SK-N-SH (cell line): ENCODE results near the gene MORF4L1. TPM values are rescaled to one million over a fixed set of nuclear protein-coding genes. Genes with fewer than 3 reads are reported as not detected.

ENCODE experiments used
- CTCF ChIA-PET: fragments of 300-600, 350-600 bp; formaldehyde crosslinking; extraction: SDS; loops from one replicate; lab custom pipeline; 2021; lab: Yijun Ruan, JAX
- POLR2A ChIA-PET: fragments of 350-600 bp; sonication (Branson Sonifier 250); formaldehyde crosslinking; extraction: SDS; loops from one replicate; lab custom pipeline; 2020; ENCODE audit warnings: antibody characterized with exemption, inconsistent platforms; lab: Yijun Ruan, JAX
- DNase-seq: peaks from one replicate; pipeline ENCODE4 v3.0.0; 2012
- H2AFZ ChIP-seq: fragments of 200-600 bp; sonication (generic); 2 replicates; pipeline ENCODE4 v1.8.1; 2016; ENCODE audit warnings: antibody characterized with exemption, mild to moderate bottlenecking, low read depth
- H3F3A ChIP-seq: fragments of 200-600 bp; sonication (generic); replicated peaks from 2 replicates; pipeline ENCODE3; 2016; ENCODE audit warnings: antibody characterized with exemption, mild to moderate bottlenecking; ENCODE audit not compliant: insufficient read depth
- H3K27ac ChIP-seq, 2 experiments: fragments of 200-500 bp in 1 of 2; fragments of 200-600 bp in 1 of 2; sonication (Bioruptor generic) in 1 of 2; sonication (generic), shearing (Covaris generic) in 1 of 2; 2 replicates each; pipeline versions ENCODE4 v1.5.1 to v1.6.1; 2014 to 2016; ENCODE audit warnings: low read depth in 2 of 2, inconsistent platforms in 1 of 2, low read length in 1 of 2, mild to moderate bottlenecking in 1 of 2, mixed read lengths in 1 of 2
- H3K27me3 ChIP-seq: fragments of 200-600 bp; sonication (generic), shearing (Covaris generic); 2 replicates; pipeline ENCODE4 v1.6.1; 2016; ENCODE audit warnings: mixed run types; ENCODE audit not compliant: insufficient read depth
- H3K36me3 ChIP-seq, 2 experiments: fragments of 200-500 bp in 1 of 2; fragments of 200-600 bp in 1 of 2; sonication (Bioruptor generic) in 1 of 2; sonication (generic) in 1 of 2; replicated peaks in 1 of 2; 2 replicates each; pipeline versions ENCODE3 to v1.5.1; 2014 to 2016; ENCODE audit warnings: low read length in 1 of 2, mild to moderate bottlenecking in 1 of 2; ENCODE audit not compliant: insufficient read depth in 2 of 2, control insufficient read depth in 1 of 2
- H3K4me1 ChIP-seq, 2 experiments: fragments of 200-500 bp in 1 of 2; fragments of 200-600 bp in 1 of 2; sonication (Bioruptor generic) in 1 of 2; sonication (generic), shearing (Covaris generic) in 1 of 2; 2 replicates each; pipeline versions ENCODE4 v1.5.1 to v1.6.1; 2014 to 2016; ENCODE audit warnings: low read depth in 1 of 2, low read length in 1 of 2, mixed run types in 1 of 2; ENCODE audit not compliant: insufficient read depth in 2 of 2, control insufficient read depth in 1 of 2
- H3K4me2 ChIP-seq: fragments of 200-600 bp; sonication (generic), shearing (Covaris generic); 2 replicates; pipeline ENCODE4 v1.6.1; 2017; ENCODE audit warnings: mixed run types
- H3K4me3 ChIP-seq, 2 experiments: fragments of 200-500 bp in 1 of 2; fragments of 200-600 bp in 1 of 2; sonication (Bioruptor generic) in 1 of 2; sonication (generic), shearing (Covaris generic) in 1 of 2; 2 replicates each; pipeline versions ENCODE4 v1.5.1 to v1.8.1; 2014 to 2016; ENCODE audit warnings: low read depth in 2 of 2, inconsistent platforms in 1 of 2, low read length in 1 of 2, mild to moderate bottlenecking in 1 of 2, mixed read lengths in 1 of 2, moderate library complexity in 1 of 2
- H3K79me2 ChIP-seq: fragments of 200-600 bp; sonication (generic); 2 replicates; pipeline ENCODE4 v1.8.1; 2017; ENCODE audit warnings: mild to moderate bottlenecking; ENCODE audit not compliant: insufficient read depth
- H3K9ac ChIP-seq: fragments of 200-600 bp; sonication (generic); 2 replicates; pipeline ENCODE4 v1.6.1; 2017; ENCODE audit warnings: mixed run types
- H3K9me2 ChIP-seq: fragments of 200-600 bp; sonication (generic); 2 replicates; pipeline ENCODE4 v1.6.1; 2017; ENCODE audit warnings: mixed run types
- H3K9me3 ChIP-seq: fragments of 200-600 bp; sonication (generic); 2 replicates; pipeline ENCODE4 v1.6.1; 2017; ENCODE audit warnings: mixed run types, mild to moderate bottlenecking, moderate library complexity
- H4K20me1 ChIP-seq: fragments of 200-600 bp; sonication (generic); 2 replicates; pipeline ENCODE4 v1.6.1; 2017; ENCODE audit warnings: mild to moderate bottlenecking, mixed run types; ENCODE audit not compliant: insufficient read depth
- CTCF ChIP-seq: fragments of 200-600 bp; sonication (generic); IDR thresholded peaks from 2 replicates; pipeline ENCODE4 v1.6.1; 2017; ENCODE audit warnings: antibody characterized with exemption, mild to moderate bottlenecking, moderate library complexity
- ELF1 ChIP-seq: IDR thresholded peaks from 2 replicates; pipeline ENCODE4 v1.4.0; 2012
- EP300 ChIP-seq, 2 experiments: IDR thresholded peaks; 2 replicates each; pipeline versions ENCODE4 v1.4.0 to v1.6.1; 2012; ENCODE audit warnings: borderline replicate concordance in 1 of 2, low read depth in 1 of 2, low read length in 1 of 2
- EZH2phosphoT487 ChIP-seq: fragments of 200-600 bp; sonication (generic); IDR thresholded peaks from 2 replicates; pipeline ENCODE4 v1.6.1; 2017; ENCODE audit warnings: low read depth, mixed run types, mild to moderate bottlenecking, antibody characterized with exemption, moderate library complexity, borderline replicate concordance
- FOSL2 ChIP-seq: IDR thresholded peaks from 2 replicates; pipeline ENCODE4 v1.4.0; 2012; ENCODE audit warnings: low read depth, mild to moderate bottlenecking, moderate library complexity, borderline replicate concordance
- FOXM1 ChIP-seq: IDR thresholded peaks from 2 replicates; pipeline ENCODE4 v1.4.0; 2012; ENCODE audit warnings: low read depth, mild to moderate bottlenecking
- GATA2 ChIP-seq: sonication (generic); formaldehyde crosslinking; IDR thresholded peaks from 2 replicates; pipeline ENCODE4 v1.5.0; 2020; ENCODE audit warnings: mild to moderate bottlenecking, missing genetic modification reagents
- MAX ChIP-seq: IDR thresholded peaks from 2 replicates; pipeline ENCODE4 v1.4.0; 2012; ENCODE audit warnings: low read depth
- MEF2A ChIP-seq: IDR thresholded peaks from 2 replicates; pipeline ENCODE4 v1.4.0; 2012; ENCODE audit warnings: low read depth, borderline replicate concordance
- NFIC ChIP-seq: IDR thresholded peaks from 2 replicates; pipeline ENCODE4 v1.4.0; 2012; ENCODE audit warnings: borderline replicate concordance
- NRF1 ChIP-seq: IDR thresholded peaks from 2 replicates; pipeline ENCODE4 v1.6.1; 2012; ENCODE audit warnings: low read depth, mild to moderate bottlenecking, low read length
- RAD21 ChIP-seq: IDR thresholded peaks from 2 replicates; pipeline ENCODE4 v1.6.1; 2012; ENCODE audit warnings: mild to moderate bottlenecking, low read length
- RCOR1 ChIP-seq: fragments of 150-350 bp; IDR thresholded peaks from 2 replicates; pipeline ENCODE4 v1.6.1; 2017; ENCODE audit warnings: antibody characterized with exemption, low read length
- RFX5 ChIP-seq: IDR thresholded peaks from 2 replicates; pipeline ENCODE4 v1.6.1; 2012; ENCODE audit warnings: mild to moderate bottlenecking, improper control_type of control experiment, low read length
- RXRA ChIP-seq: IDR thresholded peaks from 2 replicates; pipeline ENCODE4 v1.4.0; 2012; ENCODE audit warnings: low read depth, mild to moderate bottlenecking, borderline replicate concordance
- SIN3A ChIP-seq: IDR thresholded peaks from 2 replicates; pipeline ENCODE4 v1.6.1; 2012; ENCODE audit warnings: low read depth, mild to moderate bottlenecking, low read length, moderate library complexity, borderline replicate concordance
- SMC3 ChIP-seq: IDR thresholded peaks from 2 replicates; pipeline ENCODE4 v1.6.1; 2012; ENCODE audit warnings: low read depth, low read length, improper control_type of control experiment
- TEAD4 ChIP-seq: IDR thresholded peaks from 2 replicates; pipeline ENCODE4 v1.4.0; 2012; ENCODE audit warnings: mild to moderate bottlenecking, borderline replicate concordance; ENCODE audit not compliant: insufficient read depth
- USF1 ChIP-seq: IDR thresholded peaks from 2 replicates; pipeline ENCODE4 v1.4.0; 2012; ENCODE audit warnings: low read depth, borderline replicate concordance
- USF2 ChIP-seq: fragments of 150-350 bp; IDR thresholded peaks from 2 replicates; pipeline ENCODE4 v1.6.1; 2017; ENCODE audit warnings: antibody characterized with exemption, low read length, low read depth, borderline replicate concordance
- ZBTB33 ChIP-seq: IDR thresholded peaks from 2 replicates; pipeline ENCODE4 v1.4.0; 2012; ENCODE audit warnings: low read depth, borderline replicate concordance
- WGBS: methylation state at CpG from one replicate; pipeline ENCODE4 v1.1.6; 2017; ENCODE audit warnings: low lambda C conversion rate; 5-methylcytosine and 5-hydroxymethylcytosine counted together
- polyA plus RNA-seq, 3 experiments: library from polyadenylated mRNA; depleted of rRNA; stranded (reverse); fragments of >200 nt; gene quantifications; 2 replicates each; pipeline ENCODE4 v1.2.3, GENCODE V29; 2012

MORF4L1 gene
- polyA plus RNA-seq, 1 of the 3 experiments (the other 2 are of a cell fraction) = 163 TPM

- Histone ChIP-seq H3K27me3 (no peaks in the 10 kb centered on the region), H4K20me1 (no peaks in the 10 kb centered on the region), H3K4me1 (no peaks in the 10 kb centered on the region; a peak in 1 of 4 replicates), H3K27ac (no peak overlapping the region), H3K4me2 (no peak overlapping the region), H3K9me3 (no peaks in the 10 kb centered on the region), H3K4me3 (no peak overlapping the region), H2AFZ (no peak overlapping the region), H3F3A (peaks cover 2% of the 10 kb centered on the region), H3K9ac (no peak overlapping the region), H3K36me3 (no peaks in the 10 kb centered on the region), H3K9me2 (no peaks in the 10 kb centered on the region), H3K79me2 (no peaks in the 10 kb centered on the region)
- POLR2A ChIA-PET = no interaction called here
- DNase-seq = no peak
- TF ChIP-seq MEF2A (no peak), NFIC (no peak), FOSL2 (no peak), NRF1 (no peak), CTCF (no peak), EZH2phosphoT487 (no peak), RCOR1 (no peak), FOXM1 (no peak), RFX5 (no peak), USF1 (no peak), SMC3 (no peak), SIN3A (no peak)
- 73% methylated on average over 2 of the region's 2 CpGs for WGBS
- CTCF ChIA-PET = interaction anchor here (1.2 to 1.5 kb wide), 2 partner anchors 10 to 39 kb away, joined by 3 to 6 read pairs; partner anchors contain the start of gene ADAMTS7
Observed at GRCh38 chr15:78850352-78850751, 22.3 kb upstream of the MORF4L1 start.

- no peak overlapping the region for H3K9ac ChIP-seq
- no peaks in the 10 kb centered on the region; a peak in 1 of 4 replicates for H3K4me1 ChIP-seq
- no peaks in the 10 kb centered on the region for H4K20me1 ChIP-seq
- H3K27ac ChIP-seq = no peak overlapping the region
- H3K4me2 ChIP-seq = no peak overlapping the region
- H2AFZ ChIP-seq = no peak overlapping the region
- no peaks in the 10 kb centered on the region for H3K27me3 ChIP-seq
- ChIA-PET CTCF (interaction anchor here (1.2 to 1.5 kb wide), 2 partner anchors 9 to 40 kb away, joined by 3 to 6 read pairs; partner anchors contain the start of gene ADAMTS7), POLR2A (no interaction called here)
- peaks cover 3% of the 10 kb centered on the region for H3F3A ChIP-seq
- no peaks in the 10 kb centered on the region for H3K79me2 ChIP-seq
- H3K9me3 ChIP-seq = no peaks in the 10 kb centered on the region
- TF ChIP-seq FOSL2 (no peak), EZH2phosphoT487 (no peak), GATA2 (CRISPR knock-in tag) (no peak), RAD21 (no peak), ZBTB33 (no peak), NFIC (no peak), USF2 (no peak), RXRA (no peak), MAX (no peak), RCOR1 (no peak), NRF1 (no peak), MEF2A (no peak), TEAD4 (no peak), EP300 (IDR thresholded peaks at IDR 0.05; ENCODE audit: borderline replicate concordance in 1 of 2, low read depth in 1 of 2, low read length in 1 of 2) (no peak), ELF1 (no peak)
- no peak overlapping the region for H3K4me3 ChIP-seq
- 45% methylated on average over 6 of the region's 6 CpGs for WGBS
- DNase-seq = no peak
- H3K36me3 ChIP-seq = no peaks in the 10 kb centered on the region
- H3K9me2 ChIP-seq = no peaks in the 10 kb centered on the region
Observed at GRCh38 chr15:78850941-78851755, 21.5 kb upstream of the MORF4L1 start.
